Suppressor macrophage treated with lipopolysaccharide for 4 hours (primary cell): ENCODE results near the gene ARHGDIA.

Source experiments
- DNase-seq: peaks from one replicate; pipeline ENCODE4 v3.0.0-alpha.2; 2020

Gene ARHGDIA

DNA sequence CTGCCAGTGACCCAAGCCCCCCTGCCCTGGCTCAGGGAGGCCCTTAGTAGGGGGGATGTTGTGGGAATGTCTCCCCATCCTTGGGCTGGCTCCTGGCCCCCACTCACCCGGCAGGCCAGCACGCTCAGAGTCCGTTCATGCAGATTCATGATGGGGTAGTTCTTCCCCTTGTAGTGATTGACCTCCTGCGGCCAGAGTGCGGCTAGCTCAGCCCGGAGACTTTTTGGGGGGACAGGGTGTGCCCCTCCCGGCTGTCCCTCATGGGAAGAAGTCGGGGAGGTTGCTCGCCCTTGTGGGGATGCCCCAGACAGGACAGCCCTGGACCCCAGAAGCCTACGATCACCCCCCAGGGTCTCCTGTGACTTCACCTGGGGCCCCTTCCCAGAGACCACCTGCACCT, 34.9 kb upstream of the ARHGDIA start:
- DNase-seq = no peak

- no peak for DNase-seq
Measured at GRCh38 chr17:81905424-81905875, 34.3 kb upstream of the ARHGDIA start.

- no peak for DNase-seq
Measured at GRCh38 chr17:81904600-81905423, 33.7 kb upstream of the ARHGDIA start.

GRCh38 chr17:81903896-81904599, 32.9 kb upstream of the ARHGDIA start:
- no peak for DNase-seq

DNA sequence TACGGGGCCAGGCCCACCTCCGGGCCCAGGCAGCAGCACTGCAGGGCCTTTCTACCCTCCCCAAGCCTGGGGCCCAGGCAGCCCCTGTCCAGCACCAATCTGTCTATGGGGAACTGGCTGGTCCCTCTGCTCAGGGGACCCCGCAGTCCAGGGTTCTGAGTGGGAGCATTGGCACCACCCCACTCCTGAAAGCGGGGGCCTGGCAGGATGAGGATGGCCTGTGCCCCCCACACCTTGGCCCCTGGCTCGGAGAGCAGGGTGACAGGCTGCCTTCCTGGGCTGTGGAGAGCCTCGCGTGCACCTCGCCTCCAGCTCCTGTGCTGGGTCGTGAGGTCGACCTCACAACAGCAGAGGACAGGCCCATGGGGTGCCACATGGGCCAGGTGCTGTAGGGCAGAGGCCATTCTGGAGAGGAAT, 32.3 kb upstream of the ARHGDIA start:
- DNase-seq = no peak

GRCh38 chr17:81902653-81903414, 31.7 kb upstream of the ARHGDIA start:
- no peak for DNase-seq

GRCh38 chr17:81902023-81902652, 31.0 kb upstream of the ARHGDIA start, which contains the start of gene NPB:
NPB (plus strand) TSS chr17:81902238; CDS start chr17:81902278, 40 bp downstream.
- peak; percentile 35 for DNase-seq

- no peak for DNase-seq
Measured at GRCh38 chr17:81901167-81902022, 30.3 kb upstream of the ARHGDIA start.

DNA sequence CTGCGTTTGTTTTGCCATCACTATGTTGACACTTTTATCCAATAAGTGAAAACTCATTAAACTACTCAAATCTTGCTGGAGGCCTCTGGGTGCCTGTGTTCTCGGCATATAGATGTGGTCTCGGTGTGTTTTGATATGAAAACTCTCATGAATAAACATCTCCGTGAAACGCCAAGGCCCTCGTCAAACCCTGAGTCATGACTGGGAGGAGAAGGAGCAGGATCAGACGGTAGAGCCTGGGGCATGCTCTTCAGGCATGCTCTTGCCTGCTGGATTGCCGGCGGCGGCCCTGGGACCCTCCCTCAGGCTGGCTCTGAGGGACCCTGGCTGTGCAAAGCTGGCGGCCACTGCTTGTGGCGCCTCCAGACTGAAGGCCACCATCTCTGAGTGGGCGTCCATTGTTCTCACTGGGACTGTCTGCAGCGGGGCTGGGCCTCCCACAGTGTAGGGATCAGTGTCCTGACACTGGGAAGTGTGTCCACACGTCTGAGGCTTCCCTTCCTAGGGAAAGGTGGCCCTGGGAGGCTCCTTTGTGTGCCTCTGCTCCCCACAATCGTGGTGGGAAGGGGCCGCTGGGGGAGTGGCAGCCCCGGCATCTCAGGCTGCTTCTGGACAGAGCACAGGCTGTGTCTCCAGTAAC, 29.2 kb upstream of the ARHGDIA start:
- DNase-seq = no peak

GRCh38 chr17:81899514-81900166, 28.5 kb upstream of the ARHGDIA start:
- DNase-seq = no peak

DNA sequence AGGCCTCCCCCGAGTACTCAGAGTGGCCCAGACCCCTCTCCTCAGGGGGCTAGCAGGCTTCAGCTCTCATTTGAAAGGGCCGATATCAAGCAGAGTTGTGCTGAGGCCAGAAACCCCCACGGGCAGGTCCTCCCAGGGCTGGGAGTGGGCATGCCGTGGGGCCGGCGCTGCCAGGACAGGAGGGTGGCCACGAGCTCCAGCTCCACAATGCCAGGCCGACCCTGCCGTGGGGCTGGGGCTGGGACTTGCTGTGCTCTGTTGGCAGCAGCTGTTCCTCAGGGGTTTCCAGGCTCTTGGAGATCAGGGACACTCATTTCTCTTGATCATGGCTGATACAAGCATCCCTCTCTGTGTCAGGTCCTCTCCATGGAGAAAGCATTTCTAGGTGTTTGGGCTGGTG, 27.7 kb upstream of the ARHGDIA start:
- DNase-seq = no peak

GRCh38 chr17:81898029-81898866, 27.1 kb upstream of the ARHGDIA start:
- no peak for DNase-seq

DNA sequence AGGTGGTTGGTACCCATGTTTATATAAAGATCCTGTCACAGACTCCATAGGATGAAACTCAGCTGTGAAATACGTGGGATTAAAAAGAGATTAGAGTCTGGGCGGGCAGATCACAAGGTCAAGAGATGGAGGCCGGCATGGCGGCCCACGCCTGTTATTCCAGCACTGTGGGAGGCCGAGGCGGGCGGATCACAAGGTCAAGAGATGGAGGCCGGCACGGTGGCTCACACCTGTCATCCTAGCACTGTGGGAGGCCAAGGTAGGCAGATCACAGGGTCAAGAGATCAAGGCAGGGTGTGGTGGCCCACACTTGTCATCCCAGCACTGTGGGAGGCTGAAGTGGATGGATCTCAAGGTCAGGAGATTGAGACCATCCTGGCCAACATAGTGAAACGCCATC, 24.3 kb upstream of the ARHGDIA start:
- no peak for DNase-seq

- DNase-seq = no peak
Measured at GRCh38 chr17:81891303-81891552, 20.1 kb upstream of the ARHGDIA start.

GRCh38 chr17:81890447-81891302, 19.5 kb upstream of the ARHGDIA start:
- peak; percentile 54 for DNase-seq

DNA sequence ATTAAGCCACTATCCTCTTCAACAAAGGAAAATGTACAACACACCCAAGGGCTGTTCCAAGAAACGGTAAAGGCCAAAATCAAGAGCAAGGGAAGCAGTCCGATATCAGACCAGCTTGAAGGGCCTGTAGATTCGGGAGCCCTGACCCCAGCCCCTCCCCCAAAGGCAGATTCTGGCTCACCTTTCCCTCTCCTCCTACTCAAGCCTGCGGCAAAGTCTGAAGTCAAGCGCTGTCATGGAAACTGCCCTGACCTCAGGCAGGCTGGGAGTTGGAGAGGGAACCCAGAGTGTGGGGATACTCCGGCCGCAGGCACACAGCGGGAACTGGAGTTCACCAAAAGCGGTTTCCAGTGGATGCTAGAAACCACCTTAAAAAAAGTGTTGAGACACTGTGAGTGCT, 18.5 kb upstream of the ARHGDIA start:
- no peak for DNase-seq

GRCh38 chr17:81888988-81889595, 18.0 kb upstream of the ARHGDIA start:
- no peak for DNase-seq

- no peak for DNase-seq
Measured at GRCh38 chr17:81888105-81888987, 17.2 kb upstream of the ARHGDIA start.
